Liver (tissue), 9 donors: ENCODE data around the gene CST7. TPM values are rescaled to one million over a fixed set of nuclear protein-coding genes. Genes with fewer than 3 reads are reported as not detected.

Experiments used
- DNase-seq: peaks from one replicate; pipeline ENCODE4 v3.0.0-alpha.2; 2017; ENCODE audit warnings: low spot score
- H3K27ac ChIP-seq, 2 donors: one replicate each; pipeline ENCODE4 v1.7.0; 2013; ENCODE audit warnings: inconsistent platforms in 2 of 2, low read length in 2 of 2, control low read depth in 1 of 2, low read depth in 1 of 2, mild to moderate bottlenecking in 1 of 2
- H3K27me3 ChIP-seq, 4 donors: one replicate each; pipeline versions ENCODE4 v1.6.1 to v1.7.0; 2013; ENCODE audit warnings: low read length in 3 of 4, inconsistent platforms in 1 of 4, mild to moderate bottlenecking in 1 of 4, moderate library complexity in 1 of 4; ENCODE audit not compliant: control insufficient read depth in 4 of 4, insufficient read depth in 4 of 4
- H3K36me3 ChIP-seq, 4 donors: one replicate each; pipeline versions ENCODE4 v1.6.1 to v1.7.0; 2013; ENCODE audit warnings: low read length in 3 of 4, mild to moderate bottlenecking in 3 of 4, low read depth in 1 of 4, moderate library complexity in 1 of 4; ENCODE audit not compliant: control insufficient read depth in 4 of 4, insufficient read depth in 3 of 4
- H3K4me1 ChIP-seq, 4 donors: one replicate each; pipeline versions ENCODE4 v1.6.1 to v1.7.0; 2013; ENCODE audit warnings: low read length in 3 of 4, mild to moderate bottlenecking in 3 of 4, moderate library complexity in 1 of 4; ENCODE audit not compliant: control insufficient read depth in 4 of 4, insufficient read depth in 4 of 4
- H3K4me3 ChIP-seq, 3 donors: one replicate each; pipeline versions ENCODE4 v1.6.1 to v1.7.0; 2013; ENCODE audit warnings: low read length in 3 of 3, control low read depth in 1 of 3, low read depth in 1 of 3, mild to moderate bottlenecking in 1 of 3
- H3K9ac ChIP-seq, 2 donors: one replicate each; pipeline ENCODE4 v1.7.0; 2013; ENCODE audit warnings: low read length in 2 of 2, mild to moderate bottlenecking in 2 of 2, moderate library complexity in 2 of 2, control low read depth in 1 of 2, low read depth in 1 of 2
- H3K9me3 ChIP-seq, 4 donors: one replicate each; pipeline versions ENCODE4 v1.6.1 to v1.7.0; 2013; ENCODE audit warnings: low read length in 3 of 4; ENCODE audit not compliant: control insufficient read depth in 4 of 4
- CTCF ChIP-seq: fragments of 150-350 bp; IDR thresholded peaks from 2 replicates; pipeline ENCODE4 v1.5.1; 2017; ENCODE audit warnings: improper control_type of control experiment, low read depth, low read length; ENCODE audit not compliant: missing input control
- EGR1 ChIP-seq, 2 donors: IDR thresholded peaks; 2 replicates each; pipeline ENCODE4 v1.6.1; 2016 to 2018; ENCODE audit warnings: antibody characterized with exemption in 2 of 2, low read depth in 2 of 2
- FOXA1 ChIP-seq: IDR thresholded peaks from 2 replicates; pipeline ENCODE4 v1.6.1; 2016; ENCODE audit warnings: antibody characterized with exemption
- FOXA2 ChIP-seq: IDR thresholded peaks from 2 replicates; pipeline ENCODE4 v1.6.1; 2016; ENCODE audit warnings: antibody characterized with exemption
- GABPA ChIP-seq, 2 donors: IDR thresholded peaks in 1 of 2; conservative IDR thresholded peaks in 1 of 2; 2 replicates each; pipeline ENCODE4 v1.6.1; 2016; ENCODE audit warnings: antibody characterized with exemption in 2 of 2, mild to moderate bottlenecking in 1 of 2, moderate library complexity in 1 of 2
- HNF4A ChIP-seq, 2 donors: conservative IDR thresholded peaks; 2 replicates each; pipeline ENCODE4 v1.6.1; 2016; ENCODE audit warnings: antibody characterized with exemption in 2 of 2, mild to moderate bottlenecking in 2 of 2
- HNF4G ChIP-seq: IDR thresholded peaks from 2 replicates; pipeline ENCODE4 v1.6.1; 2016; ENCODE audit warnings: antibody characterized with exemption
- JUND ChIP-seq, 2 donors: IDR thresholded peaks; 2 replicates each; pipeline ENCODE4 v1.6.1; 2016; ENCODE audit warnings: antibody characterized with exemption in 2 of 2
- MAX ChIP-seq: IDR thresholded peaks from 2 replicates; pipeline ENCODE4 v1.6.1; 2016; ENCODE audit warnings: antibody characterized with exemption
- NR2F2 ChIP-seq: IDR thresholded peaks from 2 replicates; pipeline ENCODE4 v1.6.1; 2016; ENCODE audit warnings: antibody characterized with exemption
- RAD21 ChIP-seq, 2 donors: IDR thresholded peaks; 2 replicates each; pipeline ENCODE4 v1.6.1; 2016; ENCODE audit warnings: antibody characterized with exemption in 2 of 2, mild to moderate bottlenecking in 2 of 2
- RXRA ChIP-seq, 2 donors: IDR thresholded peaks; 2 replicates each; pipeline ENCODE4 v1.6.1; 2017 to 2018; ENCODE audit warnings: antibody characterized with exemption in 2 of 2, mild to moderate bottlenecking in 1 of 2
- SP1 ChIP-seq: IDR thresholded peaks from 2 replicates; pipeline ENCODE4 v1.6.1; 2018; ENCODE audit warnings: antibody characterized with exemption, mild to moderate bottlenecking
- TAF1 ChIP-seq: conservative IDR thresholded peaks from 2 replicates; pipeline ENCODE4 v1.6.1; 2016; ENCODE audit warnings: antibody characterized with exemption, mild to moderate bottlenecking
- YY1 ChIP-seq: IDR thresholded peaks from 2 replicates; pipeline ENCODE4 v1.6.1; 2016; ENCODE audit warnings: antibody characterized with exemption, mild to moderate bottlenecking
- ZBTB33 ChIP-seq: IDR thresholded peaks from 2 replicates; pipeline ENCODE4 v1.6.1; 2016; ENCODE audit warnings: antibody characterized with exemption
- WGBS: extraction: QIAGEN DNeasy Blood & Tissue Kit; methylation state at CpG from one replicate; pipeline ENCODE4 v1.1.7; 2013; 5-methylcytosine and 5-hydroxymethylcytosine counted together
- polyA plus RNA-seq, 2 donors: library from polyadenylated mRNA; stranded (reverse) in 1 of 2; unstranded in 1 of 2; fragments of 200-250 nt in 1 of 2; fragments of >200 nt in 1 of 2; fragmentation: Nextera tagmentation in 1 of 2; extraction: Ambion mirVana in 1 of 2; gene quantifications; one replicate each; pipeline versions ENCODE4 v1.2.1 to v1.2.3, GENCODE V29; 2013 to 2015
- total RNA-seq, 2 donors: library from RNA; depleted of rRNA; stranded (reverse); fragments of >200 nt; gene quantifications; one replicate each; pipeline ENCODE4 v1.2.3, GENCODE V29; 2014
- TF ChIP-seq, protein P1 (sequence below): IDR thresholded peaks from 2 replicates; pipeline ENCODE4 v1.6.1; 2016; ENCODE audit warnings: antibody characterized with exemption
- TF ChIP-seq, protein P2 (sequence below): IDR thresholded peaks from 2 replicates; pipeline ENCODE4 v1.6.1; 2016; ENCODE audit warnings: antibody characterized with exemption, mild to moderate bottlenecking
- donor health status: healthy.
- donor health status: healthy.
- donor health status: healthy.
- donor health status: healthy.
- donor health status: healthy.

Gene CST7
- total and polyA plus RNA-seq, 4 donors: 1.5 to 15.1 (median 2.7) TPM

GRCh38 chr20:24954566-24954965 lies 5.5 kb downstream of the CST7 start:
- Histone ChIP-seq H3K27ac (no peak overlapping the region), H3K9ac (no peak overlapping the region), H3K36me3 (peaks cover 10 to 31% (median 25%) of the 10 kb centered on the region in 4 donors), H3K4me3 (no peak overlapping the region), H3K27me3 (no peaks in the 10 kb centered on the region), H3K9me3 (no peaks in the 10 kb centered on the region), H3K4me1 (peaks cover 0 to 27% (median 17%) of the 10 kb centered on the region in 4 donors)
- 83% methylated on average over 2 of the region's 2 CpGs for WGBS
- no peak for DNase-seq
- TF ChIP-seq EGR1 (IDR thresholded peaks at IDR 0.05; ENCODE audit: low read depth in 2 of 2) (no peak), NR2F2 (no peak), RAD21 (IDR thresholded peaks at IDR 0.05) (no peak), SP1 (no peak), RXRA (IDR thresholded peaks at IDR 0.05) (no peak), TAF1 (no peak), HNF4G (no peak), CTCF (no peak), YY1 (no peak), FOXA1 (no peak), MAX (no peak), HNF4A (conservative IDR thresholded peaks at IDR 0.05) (no peak), ZBTB33 (no peak), GABPA (IDR thresholded peaks at IDR 0.05 in 1 of 2, conservative IDR thresholded peaks at IDR 0.05 in 1 of 2) (no peak)
- TF ChIP-seq, protein P1, sequence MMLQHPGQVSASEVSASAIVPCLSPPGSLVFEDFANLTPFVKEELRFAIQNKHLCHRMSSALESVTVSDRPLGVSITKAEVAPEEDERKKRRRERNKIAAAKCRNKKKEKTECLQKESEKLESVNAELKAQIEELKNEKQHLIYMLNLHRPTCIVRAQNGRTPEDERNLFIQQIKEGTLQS: no peak
- TF ChIP-seq, protein P2, sequence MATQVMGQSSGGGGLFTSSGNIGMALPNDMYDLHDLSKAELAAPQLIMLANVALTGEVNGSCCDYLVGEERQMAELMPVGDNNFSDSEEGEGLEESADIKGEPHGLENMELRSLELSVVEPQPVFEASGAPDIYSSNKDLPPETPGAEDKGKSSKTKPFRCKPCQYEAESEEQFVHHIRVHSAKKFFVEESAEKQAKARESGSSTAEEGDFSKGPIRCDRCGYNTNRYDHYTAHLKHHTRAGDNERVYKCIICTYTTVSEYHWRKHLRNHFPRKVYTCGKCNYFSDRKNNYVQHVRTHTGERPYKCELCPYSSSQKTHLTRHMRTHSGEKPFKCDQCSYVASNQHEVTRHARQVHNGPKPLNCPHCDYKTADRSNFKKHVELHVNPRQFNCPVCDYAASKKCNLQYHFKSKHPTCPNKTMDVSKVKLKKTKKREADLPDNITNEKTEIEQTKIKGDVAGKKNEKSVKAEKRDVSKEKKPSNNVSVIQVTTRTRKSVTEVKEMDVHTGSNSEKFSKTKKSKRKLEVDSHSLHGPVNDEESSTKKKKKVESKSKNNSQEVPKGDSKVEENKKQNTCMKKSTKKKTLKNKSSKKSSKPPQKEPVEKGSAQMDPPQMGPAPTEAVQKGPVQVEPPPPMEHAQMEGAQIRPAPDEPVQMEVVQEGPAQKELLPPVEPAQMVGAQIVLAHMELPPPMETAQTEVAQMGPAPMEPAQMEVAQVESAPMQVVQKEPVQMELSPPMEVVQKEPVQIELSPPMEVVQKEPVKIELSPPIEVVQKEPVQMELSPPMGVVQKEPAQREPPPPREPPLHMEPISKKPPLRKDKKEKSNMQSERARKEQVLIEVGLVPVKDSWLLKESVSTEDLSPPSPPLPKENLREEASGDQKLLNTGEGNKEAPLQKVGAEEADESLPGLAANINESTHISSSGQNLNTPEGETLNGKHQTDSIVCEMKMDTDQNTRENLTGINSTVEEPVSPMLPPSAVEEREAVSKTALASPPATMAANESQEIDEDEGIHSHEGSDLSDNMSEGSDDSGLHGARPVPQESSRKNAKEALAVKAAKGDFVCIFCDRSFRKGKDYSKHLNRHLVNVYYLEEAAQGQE: no peak

DNA sequence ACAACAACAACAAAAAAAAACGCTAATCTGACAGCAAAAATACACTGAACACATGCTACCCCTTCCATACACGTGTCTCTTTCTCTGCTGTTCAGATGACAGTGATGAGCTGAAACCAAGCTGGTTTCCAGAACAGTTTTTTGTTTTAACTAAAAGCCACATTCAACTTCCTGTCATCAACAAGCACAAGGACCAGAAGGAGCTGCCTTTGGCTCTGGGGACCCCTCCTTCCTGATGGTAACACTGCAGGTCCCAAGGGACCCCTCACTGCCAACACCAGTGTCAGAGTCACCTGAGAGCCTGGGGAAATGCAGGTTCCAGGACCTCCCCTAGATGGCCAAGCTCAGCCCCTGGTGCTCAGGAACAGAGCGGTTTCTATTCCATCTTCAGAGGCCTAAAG lies 6.0 kb downstream of the CST7 start:
- Histone ChIP-seq H3K27ac (no peak overlapping the region), H3K9me3 (no peaks in the 10 kb centered on the region), H3K36me3 (peaks cover 11 to 35% (median 30%) of the 10 kb centered on the region in 4 donors), H3K4me1 (peaks cover 0 to 27% (median 17%) of the 10 kb centered on the region in 4 donors), H3K9ac (no peak overlapping the region), H3K4me3 (no peak overlapping the region), H3K27me3 (no peaks in the 10 kb centered on the region)
- WGBS: 81% methylated on average over 3 of the region's 3 CpGs
- peak; percentile 16 for DNase-seq
- no peak for TF ChIP-seq RAD21 (IDR thresholded peaks at IDR 0.05)
- no peak for TF ChIP-seq CTCF
- TF ChIP-seq MAX: no peak
- TF ChIP-seq, protein P2: no peak
- TF ChIP-seq RXRA (IDR thresholded peaks at IDR 0.05): no peak
- no peak for TF ChIP-seq NR2F2
- no peak for TF ChIP-seq FOXA1
- TF ChIP-seq FOXA2: no peak
- no peak for TF ChIP-seq EGR1 (IDR thresholded peaks at IDR 0.05; ENCODE audit: low read depth in 2 of 2)
- no peak for TF ChIP-seq HNF4G
- TF ChIP-seq YY1: no peak
- no peak for TF ChIP-seq JUND (IDR thresholded peaks at IDR 0.05)
- no peak for TF ChIP-seq SP1
